ENCODE results near the gene LLGL2.

The LLGL2 gene

DNA sequence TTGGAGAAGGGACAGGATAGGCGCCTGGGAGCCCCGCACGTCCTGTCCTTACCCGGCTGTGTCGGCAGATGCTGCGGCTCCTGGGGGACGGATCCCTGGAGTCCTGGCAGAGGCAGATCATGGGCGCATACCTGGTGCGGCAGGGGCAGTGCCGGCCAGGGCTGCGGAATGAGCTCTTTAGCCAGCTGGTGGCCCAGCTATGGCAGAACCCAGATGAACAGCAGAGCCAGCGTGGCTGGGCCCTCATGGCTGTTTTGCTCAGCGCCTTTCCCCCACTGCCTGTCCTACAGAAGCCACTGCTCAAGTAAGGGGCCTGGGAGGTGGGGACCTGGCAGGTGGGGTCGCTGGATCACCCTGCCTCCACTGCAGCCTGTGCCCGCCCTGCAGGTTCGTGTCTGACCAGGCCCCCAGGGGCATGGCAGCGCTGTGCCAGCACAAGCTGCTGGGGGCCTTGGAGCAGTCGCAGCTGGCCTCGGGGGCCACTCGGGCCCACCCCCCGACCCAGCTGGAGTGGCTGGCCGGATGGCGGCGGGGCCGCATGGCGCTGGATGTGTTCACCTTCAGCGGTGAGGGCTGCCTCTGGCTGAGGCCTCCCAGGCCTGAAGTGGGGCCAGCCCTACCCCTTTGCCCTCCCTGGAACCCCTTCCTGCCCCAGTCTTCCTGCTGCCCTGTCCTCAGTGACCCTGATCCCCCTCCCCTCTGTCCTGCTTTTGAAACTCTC, 87.6 kb downstream of the LLGL2 start:
- no peak for DNase-seq (ENCODE audit: low read depth, low spot score)

DNA sequence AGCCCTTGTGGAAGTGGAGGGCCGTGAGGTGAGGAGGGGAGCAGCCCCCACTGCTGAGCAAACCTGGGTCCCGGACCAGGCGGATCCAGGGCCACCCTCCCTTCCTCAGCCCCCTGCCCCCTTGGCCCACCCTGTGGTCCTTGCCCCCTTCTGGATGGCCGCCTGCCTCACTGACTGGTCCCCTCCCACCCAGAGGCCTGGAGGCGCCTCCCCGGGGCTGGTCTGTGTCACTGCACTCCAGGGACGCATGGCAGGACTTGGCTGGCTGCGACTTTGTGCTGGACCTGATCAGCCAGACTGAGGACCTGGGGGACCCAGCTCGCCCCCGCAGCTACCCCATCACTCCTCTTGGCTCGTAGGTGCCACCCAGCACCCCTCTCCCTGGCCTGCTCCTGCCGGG, 88.5 kb downstream of the LLGL2 start:
- no peak for DNase-seq (ENCODE audit: low read depth, low spot score)

DNA sequence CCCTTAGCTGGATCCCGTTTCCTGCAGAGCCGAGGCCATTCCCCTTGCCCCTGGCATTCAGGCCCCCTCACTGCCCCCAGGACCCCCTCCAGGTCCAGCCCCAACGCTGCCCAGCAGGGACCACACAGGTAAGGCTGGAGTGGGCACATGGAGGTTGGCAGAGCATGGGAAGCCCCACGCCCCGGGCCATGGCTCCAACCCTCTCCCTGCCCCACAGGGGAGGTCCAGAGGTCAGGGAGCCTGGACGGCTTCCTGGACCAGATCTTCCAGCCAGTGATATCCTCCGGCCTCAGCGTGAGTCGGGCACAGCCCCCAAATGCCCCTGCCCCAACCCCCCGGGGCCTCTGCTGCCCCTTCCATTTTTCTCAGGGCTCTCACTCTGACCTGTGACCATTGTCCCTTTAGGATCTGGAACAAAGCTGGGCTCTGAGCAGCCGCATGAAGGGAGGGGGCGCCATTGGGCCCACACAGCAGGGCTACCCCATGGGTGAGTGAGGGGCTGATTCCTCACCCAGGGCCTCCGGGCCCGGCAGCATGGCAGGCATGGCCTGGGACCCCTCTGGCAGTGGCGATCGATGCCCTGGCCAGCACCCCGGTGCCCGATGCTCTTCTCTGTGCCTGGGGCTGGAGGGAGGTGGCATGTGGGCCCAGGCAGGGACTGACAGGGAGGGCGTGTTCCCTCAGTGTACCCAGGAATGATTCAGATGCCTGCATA, 89.2 kb downstream of the LLGL2 start:
- DNase-seq (ENCODE audit: low read depth, low spot score) = no peak

DNA sequence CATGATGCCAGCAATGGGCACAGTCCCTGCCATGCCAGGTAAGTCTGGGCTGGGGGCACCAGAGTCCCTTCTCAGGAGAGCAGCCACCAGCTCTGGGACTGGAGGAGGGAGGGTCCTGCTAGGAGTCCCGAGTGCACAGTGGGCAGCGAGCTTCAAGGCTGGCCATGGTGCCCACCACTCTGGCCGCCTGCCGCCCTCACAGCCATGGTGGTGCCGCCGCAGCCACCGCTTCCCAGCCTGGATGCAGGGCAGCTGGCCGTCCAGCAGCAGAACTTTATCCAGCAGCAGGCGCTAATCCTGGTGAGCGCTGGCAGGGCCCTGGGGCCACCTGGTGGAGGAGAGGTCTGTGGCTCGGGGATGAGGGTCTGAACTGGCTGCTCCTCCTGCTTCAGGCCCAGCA, 89.8 kb downstream of the LLGL2 start:
- no peak for DNase-seq (ENCODE audit: low read depth, low spot score)

DNA sequence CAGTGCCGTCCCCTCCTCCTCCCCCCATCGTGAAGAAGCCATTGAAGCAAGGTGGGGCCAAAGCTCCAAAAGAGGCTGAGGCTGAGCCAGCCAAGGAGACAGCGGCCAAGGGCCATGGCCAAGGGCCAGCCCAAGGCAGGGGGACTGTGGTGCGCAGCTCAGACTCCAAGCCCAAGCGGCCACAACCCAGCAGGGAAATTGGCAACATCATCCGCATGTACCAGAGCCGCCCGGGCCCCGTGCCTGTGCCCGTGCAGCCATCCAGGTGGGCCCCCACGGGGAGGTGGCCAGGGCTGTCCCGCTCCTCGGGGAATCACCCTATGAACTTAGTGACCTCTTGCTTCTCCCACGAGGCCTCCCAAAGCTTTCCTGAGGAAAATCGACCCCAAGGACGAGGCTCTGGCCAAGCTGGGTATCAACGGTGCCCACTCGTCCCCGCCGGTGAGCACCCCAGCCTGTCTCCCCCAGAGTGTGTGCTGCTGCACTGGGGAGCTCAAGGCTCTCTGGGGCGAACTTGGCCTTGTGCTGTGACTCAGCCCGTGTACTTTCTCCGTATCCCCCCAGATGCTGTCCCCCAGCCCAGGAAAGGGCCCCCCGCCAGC, 91.1 kb downstream of the LLGL2 start:
- no peak for DNase-seq (ENCODE audit: low read depth, low spot score)

DNA sequence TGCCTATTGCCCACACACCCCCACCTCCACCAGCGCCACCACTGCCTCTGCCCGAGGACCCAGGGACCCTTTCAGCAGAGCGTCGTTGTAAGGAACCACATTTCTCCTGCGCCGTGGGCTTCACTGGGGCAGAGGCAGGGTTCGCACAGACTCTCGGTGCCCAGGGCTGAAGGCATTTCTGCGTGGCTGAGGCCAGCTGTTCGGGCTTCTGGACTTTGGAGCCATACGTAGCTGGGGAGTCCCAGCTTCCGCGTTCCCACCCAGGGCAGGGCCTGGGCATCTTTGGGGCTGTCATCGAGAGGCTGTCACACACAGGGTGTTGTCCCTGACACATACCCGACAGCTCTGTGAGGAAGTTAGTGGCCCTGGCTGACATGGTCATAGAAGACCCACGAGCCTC, 91.7 kb downstream of the LLGL2 start:
- no peak for DNase-seq (ENCODE audit: low read depth, low spot score)

DNA sequence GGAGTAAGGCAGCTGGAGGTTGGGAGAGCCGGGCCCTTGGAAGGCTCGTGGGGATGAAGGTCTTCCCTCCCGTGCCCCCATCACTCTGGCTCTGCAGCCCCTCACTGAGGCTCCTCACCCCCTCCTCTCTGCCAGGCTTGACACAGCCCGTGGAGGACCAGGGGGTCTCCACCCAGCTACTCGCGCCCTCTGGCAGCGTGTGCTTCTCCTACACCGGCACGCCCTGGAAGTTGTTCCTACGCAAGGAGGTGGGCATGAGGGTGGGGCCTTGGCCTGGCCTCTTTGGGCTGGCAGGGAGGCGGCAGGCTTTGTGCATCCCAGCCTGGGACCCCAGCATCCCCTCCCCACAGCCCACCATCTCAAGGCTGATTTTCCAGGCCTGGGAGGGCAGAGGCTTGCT, 92.2 kb downstream of the LLGL2 start:
- DNase-seq (ENCODE audit: low read depth, low spot score) = no peak

DNA sequence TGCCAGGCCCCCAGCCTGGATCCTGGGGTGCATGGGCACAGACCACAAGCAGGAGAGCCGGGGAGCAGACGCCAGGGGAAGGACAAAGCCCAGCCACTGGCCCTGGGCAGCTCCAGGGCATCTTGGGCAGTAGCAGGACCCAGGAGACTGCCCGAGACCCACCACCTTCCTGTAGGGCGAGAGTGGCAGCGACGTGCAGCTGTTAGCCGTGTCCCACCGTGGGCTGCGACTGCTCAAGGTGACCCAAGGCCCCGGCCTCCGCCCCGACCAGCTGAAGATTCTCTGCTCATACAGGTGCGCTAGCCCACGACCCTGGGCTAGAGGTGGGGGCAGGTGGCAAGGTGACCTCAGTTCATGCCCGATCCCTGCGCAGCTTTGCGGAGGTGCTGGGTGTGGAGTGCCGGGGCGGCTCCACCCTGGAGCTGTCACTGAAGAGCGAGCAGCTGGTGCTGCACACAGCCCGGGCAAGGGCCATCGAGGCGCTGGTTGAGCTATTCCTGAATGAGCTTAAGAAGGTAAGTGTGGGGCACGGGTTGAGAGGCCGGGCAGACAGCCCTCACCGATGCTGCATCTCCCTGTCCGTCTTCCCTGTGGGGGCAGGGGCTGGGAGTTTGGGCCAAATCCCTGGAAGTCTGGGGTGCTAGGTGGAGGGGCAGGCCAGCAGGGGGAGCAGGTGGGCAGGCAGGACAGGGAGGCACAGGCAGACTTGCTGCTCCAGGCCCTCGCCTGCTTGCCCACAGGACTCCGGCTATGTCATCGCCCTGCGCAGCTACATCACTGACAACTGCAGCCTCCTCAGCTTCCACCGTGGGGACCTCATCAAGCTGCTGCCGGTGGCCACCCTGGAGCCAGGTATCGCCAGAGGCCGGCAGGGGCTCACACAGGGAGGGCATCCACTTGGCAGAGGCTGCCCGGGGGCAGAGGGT, 94.3 kb downstream of the LLGL2 start:
- peak; percentile 54 for DNase-seq (ENCODE audit: low read depth, low spot score)

DNA sequence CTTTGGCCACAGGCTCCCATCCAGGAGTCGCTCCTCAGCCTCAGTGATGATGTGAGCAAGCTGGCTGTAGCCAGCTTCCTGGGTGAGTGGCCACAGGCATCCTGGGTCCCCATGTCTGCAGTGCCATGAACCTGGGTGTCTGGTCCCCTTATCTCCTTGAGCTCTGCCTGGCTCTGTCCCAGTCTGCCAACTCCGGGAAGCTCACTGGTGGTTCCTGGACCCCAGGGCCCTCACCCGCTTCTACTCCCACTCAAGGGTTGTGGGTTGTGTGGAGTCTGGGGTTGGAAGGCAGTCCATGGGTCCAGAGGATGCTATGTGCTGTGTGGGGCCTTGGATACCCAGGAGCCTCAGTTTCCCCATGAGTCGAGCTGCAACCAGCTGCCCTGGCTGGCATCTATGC, 96.0 kb downstream of the LLGL2 start:
- DNase-seq (ENCODE audit: low read depth, low spot score) = no peak

DNA sequence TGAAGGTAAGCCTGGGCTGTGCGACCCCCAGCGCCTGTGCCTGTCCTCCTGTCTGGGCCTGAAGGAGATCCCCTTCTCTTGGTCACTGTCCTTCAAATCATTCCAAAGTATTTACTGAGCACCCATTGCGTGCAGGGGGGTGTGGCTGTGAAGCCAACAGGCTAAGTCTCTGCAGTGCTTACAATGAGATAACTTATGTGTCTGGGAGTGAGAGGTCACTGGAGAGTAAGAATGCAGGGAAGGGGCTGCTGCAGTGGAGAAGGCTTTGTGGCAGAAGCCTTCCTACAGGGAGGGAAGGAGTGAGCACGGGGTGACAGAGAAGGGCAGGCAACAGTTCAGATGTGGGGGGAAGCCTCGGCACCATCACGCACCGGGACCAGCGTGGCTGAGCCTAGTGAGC, 96.6 kb downstream of the LLGL2 start:
- no peak for DNase-seq (ENCODE audit: low read depth, low spot score)

DNA sequence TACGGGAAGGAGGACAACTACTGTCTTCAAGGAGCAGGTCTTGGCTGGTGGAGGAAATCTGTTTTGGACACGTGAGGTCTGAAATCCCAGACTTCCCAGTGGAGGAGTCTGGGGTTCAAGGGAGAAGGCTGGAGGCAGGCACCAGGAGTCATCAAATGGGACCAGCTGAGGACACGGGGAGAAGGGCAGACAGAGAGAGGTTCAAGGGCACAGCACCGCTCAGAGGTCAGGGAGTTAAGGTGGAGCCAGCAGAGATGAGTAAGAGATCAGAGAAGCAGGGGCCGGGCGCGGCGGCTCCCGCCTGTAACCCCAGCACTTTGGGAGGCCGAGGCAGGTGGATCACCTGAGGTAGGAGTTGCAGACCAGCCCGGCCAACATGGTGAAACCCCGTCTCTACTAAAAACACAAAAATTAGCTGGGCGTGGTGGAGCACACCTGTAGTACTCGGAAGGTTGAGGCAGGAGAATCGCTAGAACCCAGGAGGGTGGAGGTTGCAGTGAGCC, 97.3 kb downstream of the LLGL2 start:
- DNase-seq (ENCODE audit: low read depth, low spot score) = no peak

DNA sequence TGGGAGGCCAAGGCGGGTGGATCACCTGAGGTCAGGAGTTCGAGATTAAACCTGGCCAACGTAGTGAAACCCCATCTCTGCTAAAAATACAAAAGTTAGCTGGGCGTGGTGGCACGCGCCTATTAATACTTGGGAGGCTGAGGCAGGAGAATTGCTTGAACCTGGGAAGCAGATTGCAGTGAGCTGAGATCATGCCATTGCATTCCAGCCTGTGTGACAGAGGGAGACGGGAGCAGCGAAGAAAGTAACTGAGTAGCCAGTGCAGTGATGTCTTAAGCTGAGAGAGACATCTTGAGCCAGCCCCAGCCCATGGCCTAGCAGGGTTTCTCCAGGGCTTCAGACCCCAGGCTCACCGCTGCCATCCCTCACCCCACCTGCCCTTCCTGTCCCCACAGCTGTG, 97.9 kb downstream of the LLGL2 start:
- DNase-seq (ENCODE audit: low read depth, low spot score) = no peak

DNA sequence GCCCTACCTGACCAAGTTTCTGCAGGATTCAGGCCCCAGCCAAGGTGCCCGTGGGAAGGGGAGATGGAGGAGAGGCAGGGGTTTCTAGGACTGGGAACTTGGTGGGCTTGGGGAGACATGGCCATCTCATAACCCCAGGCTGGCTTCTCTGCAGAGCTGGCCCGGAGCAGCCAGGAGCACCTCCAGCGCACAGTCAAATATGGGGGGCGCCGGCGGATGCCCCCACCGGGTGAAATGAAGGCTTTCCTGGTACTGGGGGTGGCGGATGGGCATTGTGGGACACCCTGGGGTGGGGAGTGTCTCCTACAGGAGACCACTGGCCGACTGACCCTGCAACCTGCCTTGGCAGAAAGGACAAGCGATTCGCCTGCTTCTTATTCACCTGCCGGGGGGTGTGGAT, 98.5 kb downstream of the LLGL2 start:
- no peak for DNase-seq (ENCODE audit: low read depth, low spot score)
